ENCODE measurements around the gene RRBP1.

Gene RRBP1

GRCh38 chr20:17727351-17727750, 45.3 kb upstream of the RRBP1 start:
- TF ChIP-seq SIN3A (IDR thresholded peaks at IDR 0.05; ENCODE audit: borderline replicate concordance, insufficient read depth, low read length) = no peak
- TF ChIP-seq, protein P1, sequence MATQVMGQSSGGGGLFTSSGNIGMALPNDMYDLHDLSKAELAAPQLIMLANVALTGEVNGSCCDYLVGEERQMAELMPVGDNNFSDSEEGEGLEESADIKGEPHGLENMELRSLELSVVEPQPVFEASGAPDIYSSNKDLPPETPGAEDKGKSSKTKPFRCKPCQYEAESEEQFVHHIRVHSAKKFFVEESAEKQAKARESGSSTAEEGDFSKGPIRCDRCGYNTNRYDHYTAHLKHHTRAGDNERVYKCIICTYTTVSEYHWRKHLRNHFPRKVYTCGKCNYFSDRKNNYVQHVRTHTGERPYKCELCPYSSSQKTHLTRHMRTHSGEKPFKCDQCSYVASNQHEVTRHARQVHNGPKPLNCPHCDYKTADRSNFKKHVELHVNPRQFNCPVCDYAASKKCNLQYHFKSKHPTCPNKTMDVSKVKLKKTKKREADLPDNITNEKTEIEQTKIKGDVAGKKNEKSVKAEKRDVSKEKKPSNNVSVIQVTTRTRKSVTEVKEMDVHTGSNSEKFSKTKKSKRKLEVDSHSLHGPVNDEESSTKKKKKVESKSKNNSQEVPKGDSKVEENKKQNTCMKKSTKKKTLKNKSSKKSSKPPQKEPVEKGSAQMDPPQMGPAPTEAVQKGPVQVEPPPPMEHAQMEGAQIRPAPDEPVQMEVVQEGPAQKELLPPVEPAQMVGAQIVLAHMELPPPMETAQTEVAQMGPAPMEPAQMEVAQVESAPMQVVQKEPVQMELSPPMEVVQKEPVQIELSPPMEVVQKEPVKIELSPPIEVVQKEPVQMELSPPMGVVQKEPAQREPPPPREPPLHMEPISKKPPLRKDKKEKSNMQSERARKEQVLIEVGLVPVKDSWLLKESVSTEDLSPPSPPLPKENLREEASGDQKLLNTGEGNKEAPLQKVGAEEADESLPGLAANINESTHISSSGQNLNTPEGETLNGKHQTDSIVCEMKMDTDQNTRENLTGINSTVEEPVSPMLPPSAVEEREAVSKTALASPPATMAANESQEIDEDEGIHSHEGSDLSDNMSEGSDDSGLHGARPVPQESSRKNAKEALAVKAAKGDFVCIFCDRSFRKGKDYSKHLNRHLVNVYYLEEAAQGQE (IDR thresholded peaks at IDR 0.05; ENCODE audit: insufficient read depth in 1 of 2, low read depth in 2 of 2, low read length in 2 of 2) = no peak
- TF ChIP-seq TAF1 (IDR thresholded peaks at IDR 0.05; ENCODE audit: borderline replicate concordance, insufficient read depth, low read length) = no peak
- no peak for TF ChIP-seq FOXP2 (optimal IDR thresholded peaks at IDR 0.05; ENCODE audit: borderline replicate concordance, extremely low read depth, extremely low read length, insufficient read depth)
- TF ChIP-seq POLR2AphosphoS5 (IDR thresholded peaks at IDR 0.05; ENCODE audit: low read depth, low read length) = no peak

DNA sequence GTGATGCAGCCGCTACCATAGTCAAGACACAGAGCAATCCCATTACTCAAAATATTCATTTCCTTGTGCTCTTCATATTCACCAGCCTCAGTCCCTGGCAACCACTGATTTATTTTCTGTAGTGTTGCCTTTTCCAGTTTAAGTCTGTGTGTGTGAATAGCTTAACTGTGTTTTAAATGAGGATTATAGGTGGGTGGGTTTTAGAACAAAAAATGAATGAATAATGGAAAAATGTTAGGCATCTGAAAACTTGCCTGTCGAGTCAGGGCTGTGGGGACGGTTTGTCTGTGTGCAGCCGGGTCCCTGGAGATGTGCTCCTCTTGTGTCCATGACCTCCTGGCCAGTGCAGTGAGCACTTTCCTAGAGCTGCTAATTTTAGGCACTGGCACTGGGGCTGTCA, 44.9 kb upstream of the RRBP1 start:
- no peak for TF ChIP-seq TAF1 (IDR thresholded peaks at IDR 0.05; ENCODE audit: borderline replicate concordance, insufficient read depth, low read length)

DNA sequence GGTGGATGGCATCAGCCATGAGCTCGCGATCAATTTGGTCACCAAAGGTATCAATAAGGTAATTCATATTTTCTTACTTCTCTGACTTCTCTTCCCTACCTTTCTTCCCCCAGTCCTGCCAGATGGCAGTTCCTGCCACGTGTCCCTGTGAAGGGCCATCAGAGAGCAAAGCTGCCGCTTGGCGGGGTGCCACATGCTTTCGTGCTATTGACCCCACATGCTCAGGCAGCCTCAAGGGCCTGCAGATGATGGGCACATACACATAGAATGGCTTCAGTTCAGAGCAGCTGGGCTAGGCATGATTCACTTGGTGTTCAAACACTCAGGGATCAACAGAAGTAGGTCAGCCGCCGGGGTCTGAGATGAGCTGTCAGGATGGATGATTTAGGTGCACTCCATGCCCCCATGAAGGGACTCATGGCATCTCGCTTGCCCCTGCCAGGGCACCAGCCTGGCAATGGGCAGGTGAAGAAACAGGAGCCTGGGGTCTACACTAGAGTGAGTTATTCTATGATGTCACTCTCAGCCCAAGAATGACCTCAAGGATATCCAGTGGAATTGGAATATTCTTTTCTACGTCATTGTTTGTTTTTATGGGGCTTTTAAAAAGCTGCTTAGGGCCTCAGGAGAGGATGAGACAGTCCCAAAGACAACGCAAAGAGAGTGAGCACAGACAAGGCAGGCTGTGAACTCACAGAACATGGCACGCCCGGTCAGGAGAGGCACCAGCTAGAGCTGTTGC, 43.2 kb upstream of the RRBP1 start:
- TF ChIP-seq FOXP2 (optimal IDR thresholded peaks at IDR 0.05; ENCODE audit: borderline replicate concordance, extremely low read depth, extremely low read length, insufficient read depth) (no peak), SIN3A (IDR thresholded peaks at IDR 0.05; ENCODE audit: borderline replicate concordance, insufficient read depth, low read length) (no peak)

DNA sequence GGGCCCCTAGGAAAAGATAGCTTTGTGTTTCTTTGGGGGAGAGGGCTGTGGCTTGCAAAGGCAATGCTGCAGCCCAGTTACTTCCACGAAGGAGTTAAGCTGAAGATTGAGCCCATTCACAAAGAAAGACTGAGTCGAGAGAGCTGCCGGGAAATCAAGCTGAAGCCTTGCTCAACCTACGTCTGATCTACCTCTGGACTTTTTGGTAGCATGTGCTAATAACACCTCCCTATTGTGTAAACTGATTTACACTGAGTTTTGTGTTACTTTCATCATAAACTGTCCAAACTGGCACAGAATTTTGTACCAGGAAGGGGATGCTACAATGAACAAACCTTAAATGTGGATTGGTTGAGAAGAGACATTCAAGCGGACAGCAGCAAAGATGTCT, 41.3 kb upstream of the RRBP1 start:
- TF ChIP-seq TAF1 (IDR thresholded peaks at IDR 0.05; ENCODE audit: borderline replicate concordance, insufficient read depth, low read length) (no peak), SIN3A (IDR thresholded peaks at IDR 0.05; ENCODE audit: borderline replicate concordance, insufficient read depth, low read length) (no peak), FOXP2 (optimal IDR thresholded peaks at IDR 0.05; ENCODE audit: borderline replicate concordance, extremely low read depth, extremely low read length, insufficient read depth) (no peak), POLR2AphosphoS5 (IDR thresholded peaks at IDR 0.05; ENCODE audit: low read depth, low read length) (no peak)
- TF ChIP-seq, protein P1 (IDR thresholded peaks at IDR 0.05; ENCODE audit: insufficient read depth in 1 of 2, low read depth in 2 of 2, low read length in 2 of 2) = no peak

- no peak for TF ChIP-seq SIN3A (IDR thresholded peaks at IDR 0.05; ENCODE audit: borderline replicate concordance, insufficient read depth, low read length)
- no peak for TF ChIP-seq FOXP2 (optimal IDR thresholded peaks at IDR 0.05; ENCODE audit: borderline replicate concordance, extremely low read depth, extremely low read length, insufficient read depth)
- TF ChIP-seq POLR2AphosphoS5 (IDR thresholded peaks at IDR 0.05; ENCODE audit: low read depth, low read length) = no peak
- TF ChIP-seq, protein P1 (IDR thresholded peaks at IDR 0.05; ENCODE audit: insufficient read depth in 1 of 2, low read depth in 2 of 2, low read length in 2 of 2) = no peak
- TF ChIP-seq TAF1 (IDR thresholded peaks at IDR 0.05; ENCODE audit: borderline replicate concordance, insufficient read depth, low read length) = no peak
Observed at GRCh38 chr20:17722493-17723300, 40.7 kb upstream of the RRBP1 start.
